Myocyte (in vitro differentiated cells): ENCODE measurements around the gene BBS7. TPM values are rescaled to one million over a fixed set of nuclear protein-coding genes. Genes with fewer than 3 reads are reported as not detected.
A peak's percentile ranks its signal among the peaks of the same experiment; 100 is the strongest.

Source experiments
- DNase-seq: peaks from one replicate; pipeline ENCODE4 v3.0.0-alpha.2; 2012; ENCODE audit warnings: low read depth
- polyA plus RNA-seq: library from polyadenylated mRNA; unstranded; fragments of >200 nt; gene quantifications from one replicate; pipeline ENCODE4 v1.2.1, GENCODE V29; 2012; ENCODE audit warnings: missing spikeins
- total RNA-seq: library from RNA; depleted of rRNA; stranded (reverse); fragments of >200 nt; gene quantifications from 2 replicates; pipeline ENCODE4 v1.2.3, GENCODE V29; 2014

The BBS7 gene
- total RNA-seq = 18.5 and 19.8 TPM in 2 replicates
- 9.6 TPM for polyA plus RNA-seq

- peak; percentile 98 for DNase-seq
Measured at GRCh38 chr4:121869841-121870822, at the start of gene BBS7. Gene BBS7 (minus strand): TSS chr4:121870474. CDS start chr4:121870313, 161 bp downstream.

GRCh38 chr4:121913667-121914066 is 43.4 kb upstream of the BBS7 start:
- no peak for DNase-seq

GRCh38 chr4:121908346-121908745 is 38.1 kb upstream of the BBS7 start:
- no peak for DNase-seq

- peak; percentile 71 for DNase-seq
Measured at GRCh38 chr4:121900132-121900983, 30.1 kb upstream of the BBS7 start.

GRCh38 chr4:121898150-121898549 is 27.9 kb upstream of the BBS7 start:
- DNase-seq = peak; percentile 20

- DNase-seq = no peak
Measured at GRCh38 chr4:121888134-121888533, 17.9 kb upstream of the BBS7 start.

GRCh38 chr4:121885115-121885514 is 14.8 kb upstream of the BBS7 start:
- DNase-seq = no peak

GRCh38 chr4:121881158-121881557 is 10.9 kb upstream of the BBS7 start:
- no peak for DNase-seq

- DNase-seq = no peak
Measured at GRCh38 chr4:121879135-121879534, 8.9 kb upstream of the BBS7 start.

GRCh38 chr4:121877041-121877773 is 6.9 kb upstream of the BBS7 start:
- DNase-seq = no peak

GRCh38 chr4:121876070-121876469 is 5.8 kb upstream of the BBS7 start:
- DNase-seq = no peak

GRCh38 chr4:121875652-121876051 is 5.4 kb upstream of the BBS7 start:
- DNase-seq = no peak

- DNase-seq = peak; percentile 40
Measured at GRCh38 chr4:121873604-121874003, 3.3 kb upstream of the BBS7 start.

GRCh38 chr4:121863799-121864198 is 6.5 kb downstream of the BBS7 start:
- DNase-seq = no peak

GRCh38 chr4:121861426-121861825 is 8.8 kb downstream of the BBS7 start:
- DNase-seq = no peak

- no peak for DNase-seq
Measured at GRCh38 chr4:121860121-121860520, 10.2 kb downstream of the BBS7 start.

GRCh38 chr4:121851354-121851753 is 18.9 kb downstream of the BBS7 start:
- DNase-seq = no peak

GRCh38 chr4:121846662-121847061 is 23.6 kb downstream of the BBS7 start:
- DNase-seq = no peak

GRCh38 chr4:121842862-121843261 is 27.4 kb downstream of the BBS7 start:
- no peak for DNase-seq

GRCh38 chr4:121838136-121838535 is 32.1 kb downstream of the BBS7 start:
- no peak for DNase-seq

GRCh38 chr4:121829511-121829910 is 40.8 kb downstream of the BBS7 start:
- DNase-seq = peak; percentile 12
